Hematopoietic multipotent progenitor cell treated with erythropoietin and hydrocortisone succinate and interleukin-3 and kit ligand, for 15 days (in vitro differentiated cells): ENCODE data around the gene MTG2.
"Not testable (repeated sequence)": the region's sequence is repeated elsewhere in the genome, so short reads cannot be mapped to it uniquely, and the experiment has no call there.

Source experiments
- DNase-seq: peaks from one replicate; pipeline ENCODE4 v3.0.0-alpha.2; 2015; ENCODE audit warnings: low spot score

The MTG2 gene

GRCh38 chr20:62145688-62146018 lies 37.2 kb upstream of the MTG2 start:
- DNase-seq = no peak

GRCh38 chr20:62146019-62146755 lies 36.6 kb upstream of the MTG2 start:
- peak; percentile 32 for DNase-seq

GRCh38 chr20:62147125-62147524 lies 35.7 kb upstream of the MTG2 start:
- DNase-seq = no peak

GRCh38 chr20:62147528-62147927 lies 35.3 kb upstream of the MTG2 start:
- DNase-seq = no peak

GRCh38 chr20:62148383-62148782 lies 34.4 kb upstream of the MTG2 start:
- DNase-seq = not testable (repeated sequence)

- no peak for DNase-seq
These were observed 33.9 kb upstream of the MTG2 start for GRCh38 chr20:62148908-62149314.

GRCh38 chr20:62149532-62150309 lies 33.1 kb upstream of the MTG2 start:
- no peak for DNase-seq

- DNase-seq = no peak
These were observed 32.6 kb upstream of the MTG2 start for GRCh38 chr20:62150310-62150575.

GRCh38 chr20:62151225-62151624 lies 31.6 kb upstream of the MTG2 start:
- DNase-seq = no peak

GRCh38 chr20:62151835-62152364 lies 30.9 kb upstream of the MTG2 start:
- DNase-seq = no peak

GRCh38 chr20:62155428-62156253 lies 27.2 kb upstream of the MTG2 start:
- no peak for DNase-seq

- no peak for DNase-seq
These were observed 26.6 kb upstream of the MTG2 start for GRCh38 chr20:62156254-62156556.

- peak; percentile 68 for DNase-seq
These were observed 26.0 kb upstream of the MTG2 start for GRCh38 chr20:62156592-62157386.

- no peak for DNase-seq
These were observed 25.3 kb upstream of the MTG2 start for GRCh38 chr20:62157387-62158087.

GRCh38 chr20:62158088-62158400 lies 24.8 kb upstream of the MTG2 start:
- no peak for DNase-seq

- DNase-seq = no peak
These were observed 24.3 kb upstream of the MTG2 start for GRCh38 chr20:62158541-62158940.

GRCh38 chr20:62159052-62159451 lies 23.8 kb upstream of the MTG2 start:
- no peak for DNase-seq

GRCh38 chr20:62159839-62160238 lies 23.0 kb upstream of the MTG2 start:
- DNase-seq = no peak

- DNase-seq = no peak
These were observed 22.6 kb upstream of the MTG2 start for GRCh38 chr20:62160253-62160652.

- DNase-seq = no peak
These were observed 22.0 kb upstream of the MTG2 start for GRCh38 chr20:62160876-62161275.

GRCh38 chr20:62161347-62161746 lies 21.5 kb upstream of the MTG2 start:
- DNase-seq = no peak
